ENCODE results near the gene SLC34A1. TPM values are rescaled to one million over a fixed set of nuclear protein-coding genes. Genes with fewer than 3 reads are reported as not detected.

Gene SLC34A1
- total and polyA plus RNA-seq, 2 donors from 2014 or later = 0.91 to 211 TPM

DNA sequence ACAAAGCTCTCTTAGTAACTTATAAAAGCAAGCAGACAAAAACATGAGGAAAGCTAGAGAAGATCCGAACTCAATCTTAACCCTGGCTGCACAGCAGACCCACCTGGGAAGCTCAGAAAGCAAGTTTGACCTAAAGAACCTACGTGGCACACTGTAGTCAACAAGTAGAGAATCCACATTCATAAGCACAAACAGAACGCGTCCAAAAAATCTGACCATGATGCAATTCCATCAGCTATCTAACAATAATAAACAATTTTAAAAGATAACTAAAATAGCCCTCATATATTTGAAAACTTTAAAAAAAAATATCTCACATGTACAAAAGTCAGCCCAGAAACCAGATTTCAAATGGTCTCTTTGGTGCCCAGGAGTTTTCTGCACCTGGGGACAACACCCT is 37.4 kb upstream of the SLC34A1 start:
- intact Hi-C loops (cut with DNase I) = no loop called here
- TF ChIP-seq, protein P1, sequence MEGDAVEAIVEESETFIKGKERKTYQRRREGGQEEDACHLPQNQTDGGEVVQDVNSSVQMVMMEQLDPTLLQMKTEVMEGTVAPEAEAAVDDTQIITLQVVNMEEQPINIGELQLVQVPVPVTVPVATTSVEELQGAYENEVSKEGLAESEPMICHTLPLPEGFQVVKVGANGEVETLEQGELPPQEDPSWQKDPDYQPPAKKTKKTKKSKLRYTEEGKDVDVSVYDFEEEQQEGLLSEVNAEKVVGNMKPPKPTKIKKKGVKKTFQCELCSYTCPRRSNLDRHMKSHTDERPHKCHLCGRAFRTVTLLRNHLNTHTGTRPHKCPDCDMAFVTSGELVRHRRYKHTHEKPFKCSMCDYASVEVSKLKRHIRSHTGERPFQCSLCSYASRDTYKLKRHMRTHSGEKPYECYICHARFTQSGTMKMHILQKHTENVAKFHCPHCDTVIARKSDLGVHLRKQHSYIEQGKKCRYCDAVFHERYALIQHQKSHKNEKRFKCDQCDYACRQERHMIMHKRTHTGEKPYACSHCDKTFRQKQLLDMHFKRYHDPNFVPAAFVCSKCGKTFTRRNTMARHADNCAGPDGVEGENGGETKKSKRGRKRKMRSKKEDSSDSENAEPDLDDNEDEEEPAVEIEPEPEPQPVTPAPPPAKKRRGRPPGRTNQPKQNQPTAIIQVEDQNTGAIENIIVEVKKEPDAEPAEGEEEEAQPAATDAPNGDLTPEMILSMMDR (IDR thresholded peaks at IDR 0.05; ENCODE audit: borderline replicate concordance, extremely low read depth, insufficient read depth) = no peak
- no peak overlapping the region for H3K27ac ChIP-seq (ENCODE audit: low read depth in 2 of 2, low read length in 2 of 2)
- H3K27me3 ChIP-seq (ENCODE audit: control insufficient read depth, insufficient read depth, low read length) = no peaks in the 10 kb centered on the region
- FAIRE-seq (no peak), DNase-seq (no peak)
- no peaks in the 10 kb centered on the region for H3K9me3 ChIP-seq (ENCODE audit: control insufficient read depth in 2 of 3, insufficient read depth in 1 of 3, low read length in 3 of 3)
- no peak overlapping the region for H3K9ac ChIP-seq (ENCODE audit: low read length in 3 of 3)
- peaks cover 4 to 14% (median 13%) of the 10 kb centered on the region in 3 donors for H3K4me1 ChIP-seq (ENCODE audit: control insufficient read depth in 2 of 3, insufficient read depth in 2 of 3, low read depth in 1 of 3, low read length in 3 of 3)
- H3K4me3 ChIP-seq (ENCODE audit: low read length in 3 of 3) = no peak overlapping the region
- H3K36me3 ChIP-seq (ENCODE audit: control insufficient read depth in 2 of 3, insufficient read depth in 3 of 3, low read length in 3 of 3) = peaks cover 0 to 7% (median 5%) of the 10 kb centered on the region in 3 donors

GRCh38 chr5:177347699-177348098 is 36.5 kb upstream of the SLC34A1 start:
- intact Hi-C loops (cut with DNase I) = no loop called here
- FAIRE-seq = no peak
- Histone ChIP-seq H3K27me3 (ENCODE audit: control insufficient read depth, insufficient read depth, low read length) (no peaks in the 10 kb centered on the region), H3K36me3 (ENCODE audit: control insufficient read depth in 2 of 3, insufficient read depth in 3 of 3, low read length in 3 of 3) (peaks cover 0 to 7% (median 5%) of the 10 kb centered on the region in 3 donors), H3K27ac (ENCODE audit: low read depth in 2 of 2, low read length in 2 of 2) (no peak overlapping the region), H3K4me3 (ENCODE audit: low read length in 3 of 3) (no peak overlapping the region), H3K9ac (ENCODE audit: low read length in 3 of 3) (no peak overlapping the region), H3K4me1 (ENCODE audit: control insufficient read depth in 2 of 3, insufficient read depth in 2 of 3, low read depth in 1 of 3, low read length in 3 of 3) (peaks cover 4 to 19% (median 13%) of the 10 kb centered on the region in 3 donors), H3K9me3 (ENCODE audit: control insufficient read depth in 2 of 3, insufficient read depth in 1 of 3, low read length in 3 of 3) (no peaks in the 10 kb centered on the region)
- TF ChIP-seq, protein P1 (IDR thresholded peaks at IDR 0.05; ENCODE audit: borderline replicate concordance, extremely low read depth, insufficient read depth) = no peak
- DNase-seq = no peak

DNA sequence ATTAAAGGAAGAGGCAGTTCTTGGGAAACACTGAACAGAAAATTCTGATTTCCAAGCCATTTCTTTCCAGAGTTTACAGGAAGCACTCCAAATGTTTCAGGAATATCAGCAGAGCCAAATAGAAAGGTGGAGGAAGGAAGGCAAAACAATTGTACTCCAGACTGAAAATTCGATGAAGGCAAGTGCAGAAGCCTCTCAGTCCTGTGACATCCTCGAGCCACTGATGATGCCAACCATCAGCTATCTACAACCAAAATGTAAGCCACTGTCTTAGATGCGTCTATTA is 34.9 kb upstream of the SLC34A1 start:
- no peak for DNase-seq
- Histone ChIP-seq H3K9ac (ENCODE audit: low read length in 3 of 3) (no peak overlapping the region), H3K36me3 (ENCODE audit: control insufficient read depth in 2 of 3, insufficient read depth in 3 of 3, low read length in 3 of 3) (peaks cover 0 to 7% (median 5%) of the 10 kb centered on the region in 3 donors), H3K27me3 (ENCODE audit: control insufficient read depth, insufficient read depth, low read length) (no peaks in the 10 kb centered on the region), H3K27ac (ENCODE audit: low read depth in 2 of 2, low read length in 2 of 2) (no peak overlapping the region), H3K9me3 (ENCODE audit: control insufficient read depth in 2 of 3, insufficient read depth in 1 of 3, low read length in 3 of 3) (no peaks in the 10 kb centered on the region), H3K4me3 (ENCODE audit: low read length in 3 of 3) (no peak overlapping the region), H3K4me1 (ENCODE audit: control insufficient read depth in 2 of 3, insufficient read depth in 2 of 3, low read depth in 1 of 3, low read length in 3 of 3) (peaks cover 4 to 19% (median 13%) of the 10 kb centered on the region in 3 donors)
- TF ChIP-seq, protein P1 (IDR thresholded peaks at IDR 0.05; ENCODE audit: borderline replicate concordance, extremely low read depth, insufficient read depth) = no peak
- intact Hi-C loops (cut with DNase I) = no loop called here
- no peak for FAIRE-seq

DNA sequence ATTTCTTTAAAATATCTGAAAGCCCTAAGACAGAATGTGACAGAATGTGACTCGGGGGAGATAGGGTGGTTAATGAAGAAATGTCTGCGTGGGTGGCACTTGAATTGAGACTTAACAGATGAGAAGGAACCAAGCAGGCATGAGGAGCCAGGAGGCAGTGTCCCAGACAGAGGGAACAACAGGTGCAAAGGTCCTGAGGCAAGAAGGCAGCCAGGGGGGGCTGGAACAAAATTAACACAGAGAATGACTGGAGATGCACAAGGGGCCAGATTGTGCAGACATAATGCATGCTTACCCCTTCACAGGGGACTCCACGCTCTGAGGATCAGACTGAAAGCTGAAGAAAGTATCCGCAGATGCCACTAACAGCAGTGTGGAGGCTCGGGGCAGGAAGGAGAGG is 34.5 kb upstream of the SLC34A1 start:
- peak in 1 of 5 donors; percentile 28 for DNase-seq
- no peak for FAIRE-seq

More for the DNA sequence above, 34.5 kb upstream of the SLC34A1 start:
- Histone ChIP-seq H3K9me3 (ENCODE audit: control insufficient read depth in 2 of 3, insufficient read depth in 1 of 3, low read length in 3 of 3) (no peaks in the 10 kb centered on the region), H3K4me3 (ENCODE audit: low read length in 3 of 3) (peak overlapping the region in 2 of 3 donors; percentile 99 to 100), H3K27me3 (ENCODE audit: control insufficient read depth, insufficient read depth, low read length) (no peaks in the 10 kb centered on the region), H3K9ac (ENCODE audit: low read length in 3 of 3) (no peak overlapping the region), H3K36me3 (ENCODE audit: control insufficient read depth in 2 of 3, insufficient read depth in 3 of 3, low read length in 3 of 3) (peaks cover 0 to 7% (median 5%) of the 10 kb centered on the region in 3 donors), H3K4me1 (ENCODE audit: control insufficient read depth in 2 of 3, insufficient read depth in 2 of 3, low read depth in 1 of 3, low read length in 3 of 3) (peaks cover 4 to 19% (median 13%) of the 10 kb centered on the region in 3 donors), H3K27ac (ENCODE audit: low read depth in 2 of 2, low read length in 2 of 2) (no peak overlapping the region)
- intact Hi-C loops (cut with DNase I) = no loop called here
- TF ChIP-seq, protein P1 (IDR thresholded peaks at IDR 0.05; ENCODE audit: borderline replicate concordance, extremely low read depth, insufficient read depth) = no peak

Measured in kidney (tissue), 14 donors.